Loucy (cell line): Measurements from ENCODE around the gene RIC3.

Source experiments
- H2AFZ ChIP-seq: fragments of 200-600 bp; sonication (generic); 2 replicates; pipeline ENCODE4 v1.6.0; 2016; ENCODE audit warnings: antibody characterized with exemption, mild to moderate bottlenecking, low read length, moderate library complexity
- H3F3A ChIP-seq: fragments of 200-600 bp; 2 replicates; pipeline ENCODE4 v1.6.0; 2016; ENCODE audit warnings: antibody characterized with exemption, low read depth, mild to moderate bottlenecking
- H3K27me3 ChIP-seq: fragments of 200-600 bp; sonication (generic); 2 replicates; pipeline ENCODE4 v1.6.1; 2014; ENCODE audit warnings: low read length, mild to moderate bottlenecking; ENCODE audit not compliant: insufficient read depth, poor library complexity, severe bottlenecking
- H3K36me3 ChIP-seq: fragments of 200-600 bp; sonication (generic); 2 replicates; pipeline ENCODE4 v1.6.1; 2016; ENCODE audit warnings: low read length; ENCODE audit not compliant: insufficient read depth
- H3K4me1 ChIP-seq: fragments of 200-600 bp; sonication (generic); 2 replicates; pipeline ENCODE4 v1.5.1; 2014; ENCODE audit warnings: low read length, mild to moderate bottlenecking; ENCODE audit not compliant: insufficient read depth, poor library complexity, severe bottlenecking
- H3K4me2 ChIP-seq: fragments of 200-600 bp; sonication (generic); 2 replicates; pipeline ENCODE4 v1.6.0; 2014; ENCODE audit warnings: antibody characterized with exemption, low read length, low read depth, mild to moderate bottlenecking; ENCODE audit not compliant: poor library complexity, severe bottlenecking
- H3K4me3 ChIP-seq: fragments of 200-600 bp; sonication (generic); 2 replicates; pipeline ENCODE4 v1.5.1; 2014; ENCODE audit warnings: low read length, mild to moderate bottlenecking, mixed read lengths; ENCODE audit not compliant: poor library complexity, severe bottlenecking
- H3K79me2 ChIP-seq: fragments of 200-600 bp; sonication (generic); 2 replicates; pipeline ENCODE4 v1.6.1; 2014; ENCODE audit warnings: low read length; ENCODE audit not compliant: insufficient read depth
- H3K9ac ChIP-seq: fragments of 200-600 bp; sonication (generic); 2 replicates; pipeline ENCODE4 v1.6.0; 2014; ENCODE audit warnings: mild to moderate bottlenecking, low read depth, low read length, moderate library complexity; ENCODE audit not compliant: poor library complexity, severe bottlenecking
- H3K9me2 ChIP-seq: fragments of 200-600 bp; sonication (generic); replicated peaks from 2 replicates; pipeline ENCODE4 v1.6.1; 2016; ENCODE audit warnings: low read depth, low read length, mixed read lengths
- H3K9me3 ChIP-seq: fragments of 200-600 bp; sonication (generic); 2 replicates; pipeline ENCODE4 v1.6.1; 2014; ENCODE audit warnings: mild to moderate bottlenecking, antibody characterized with exemption, low read length, low read depth; ENCODE audit not compliant: insufficient read depth
- H4K20me1 ChIP-seq: fragments of 200-600 bp; sonication (generic); 2 replicates; pipeline ENCODE4 v1.6.0; 2014; ENCODE audit warnings: antibody characterized with exemption, low read length, mild to moderate bottlenecking; ENCODE audit not compliant: insufficient read depth, poor library complexity, severe bottlenecking
- EZH2phosphoT487 ChIP-seq: fragments of 200-600 bp; IDR thresholded peaks from 2 replicates; pipeline ENCODE4 v1.6.1; 2018; ENCODE audit warnings: antibody characterized with exemption, mild to moderate bottlenecking, moderate library complexity, borderline replicate concordance
- TF ChIP-seq, protein P1 (sequence below): fragments of 200-600 bp; sonication (generic); conservative IDR thresholded peaks from 2 replicates; pipeline ENCODE4 v1.5.1; 2014; ENCODE audit warnings: mild to moderate bottlenecking, antibody characterized with exemption, low read length

RIC3 gene

DNA sequence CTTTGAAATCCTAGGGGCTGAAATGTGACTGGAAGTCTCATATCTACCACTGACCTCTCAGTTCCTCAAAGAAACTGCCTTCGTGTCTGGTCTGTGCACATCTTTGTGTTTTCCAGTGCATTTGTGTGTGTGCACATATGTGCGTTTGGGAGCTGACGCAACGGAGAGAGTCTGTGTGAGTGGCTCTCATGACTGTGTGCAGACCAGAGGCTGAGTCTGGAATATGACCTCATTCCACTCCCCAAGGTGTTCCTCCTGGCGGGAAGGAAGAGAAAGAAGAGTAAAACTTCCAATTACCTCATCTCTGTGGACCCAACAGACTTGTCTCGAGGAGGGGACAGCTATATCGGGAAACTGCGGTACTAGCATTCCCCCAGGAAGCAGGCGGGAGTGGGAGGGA lies 71.4 kb downstream of the RIC3 start:
- Histone ChIP-seq H4K20me1 (no peaks in the 10 kb centered on the region), H3K9ac (no peak overlapping the region), H3K4me1 (no peaks in the 10 kb centered on the region), H3F3A (no peaks in the 10 kb centered on the region), H2AFZ (no peak overlapping the region), H3K4me3 (no peak overlapping the region), H3K79me2 (no peaks in the 10 kb centered on the region), H3K9me2 (no peaks in the 10 kb centered on the region), H3K9me3 (no peaks in the 10 kb centered on the region), H3K27me3 (no peaks in the 10 kb centered on the region), H3K4me2 (no peak overlapping the region), H3K36me3 (no peaks in the 10 kb centered on the region)
- TF ChIP-seq, protein P1, sequence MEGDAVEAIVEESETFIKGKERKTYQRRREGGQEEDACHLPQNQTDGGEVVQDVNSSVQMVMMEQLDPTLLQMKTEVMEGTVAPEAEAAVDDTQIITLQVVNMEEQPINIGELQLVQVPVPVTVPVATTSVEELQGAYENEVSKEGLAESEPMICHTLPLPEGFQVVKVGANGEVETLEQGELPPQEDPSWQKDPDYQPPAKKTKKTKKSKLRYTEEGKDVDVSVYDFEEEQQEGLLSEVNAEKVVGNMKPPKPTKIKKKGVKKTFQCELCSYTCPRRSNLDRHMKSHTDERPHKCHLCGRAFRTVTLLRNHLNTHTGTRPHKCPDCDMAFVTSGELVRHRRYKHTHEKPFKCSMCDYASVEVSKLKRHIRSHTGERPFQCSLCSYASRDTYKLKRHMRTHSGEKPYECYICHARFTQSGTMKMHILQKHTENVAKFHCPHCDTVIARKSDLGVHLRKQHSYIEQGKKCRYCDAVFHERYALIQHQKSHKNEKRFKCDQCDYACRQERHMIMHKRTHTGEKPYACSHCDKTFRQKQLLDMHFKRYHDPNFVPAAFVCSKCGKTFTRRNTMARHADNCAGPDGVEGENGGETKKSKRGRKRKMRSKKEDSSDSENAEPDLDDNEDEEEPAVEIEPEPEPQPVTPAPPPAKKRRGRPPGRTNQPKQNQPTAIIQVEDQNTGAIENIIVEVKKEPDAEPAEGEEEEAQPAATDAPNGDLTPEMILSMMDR, result no peak
- no peak for TF ChIP-seq EZH2phosphoT487

DNA sequence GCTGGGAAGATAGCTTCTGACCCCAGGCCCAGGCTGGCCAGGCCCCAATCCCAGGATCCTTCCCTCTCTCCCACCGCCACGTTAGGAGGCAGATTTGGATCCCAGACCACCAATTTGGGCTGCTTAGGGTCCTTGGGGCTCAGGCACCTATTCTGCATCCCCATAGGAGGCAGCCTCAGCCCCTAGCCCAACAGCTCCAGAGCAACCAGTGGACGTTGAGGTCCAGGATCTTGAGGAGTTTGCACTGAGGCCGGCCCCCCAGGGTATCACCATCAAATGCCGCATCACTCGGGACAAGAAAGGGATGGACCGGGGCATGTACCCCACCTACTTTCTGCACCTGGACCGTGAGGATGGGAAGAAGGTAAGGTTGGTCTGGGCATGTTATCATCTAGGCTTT lies 71.8 kb downstream of the RIC3 start:
- Histone ChIP-seq H3K79me2 (no peaks in the 10 kb centered on the region), H3K4me3 (no peak overlapping the region), H3K27me3 (no peaks in the 10 kb centered on the region), H3K9me2 (no peaks in the 10 kb centered on the region), H2AFZ (no peak overlapping the region), H3K4me2 (no peak overlapping the region), H3K4me1 (no peaks in the 10 kb centered on the region), H3K9me3 (no peaks in the 10 kb centered on the region), H3F3A (no peaks in the 10 kb centered on the region), H3K36me3 (no peaks in the 10 kb centered on the region), H3K9ac (no peak overlapping the region), H4K20me1 (no peaks in the 10 kb centered on the region)
- TF ChIP-seq, protein P1, result no peak
- no peak for TF ChIP-seq EZH2phosphoT487

DNA sequence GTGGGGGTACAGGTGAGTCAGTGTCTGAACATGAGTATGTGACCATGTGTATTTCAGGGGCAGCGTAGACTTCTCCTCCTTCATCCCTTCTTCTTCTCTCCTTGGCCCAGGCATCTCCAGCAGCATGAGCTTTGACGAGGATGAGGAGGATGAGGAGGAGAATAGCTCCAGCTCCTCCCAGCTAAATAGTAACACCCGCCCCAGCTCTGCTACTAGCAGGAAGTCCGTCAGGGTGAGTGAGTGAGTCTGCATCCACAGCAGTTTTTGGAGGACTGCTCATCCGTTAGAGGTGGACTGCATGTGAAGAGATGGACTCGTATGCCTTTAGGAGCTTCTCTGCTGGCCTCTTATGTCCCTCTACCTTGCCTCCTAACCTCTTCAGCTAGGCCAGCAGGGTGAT lies 72.2 kb downstream of the RIC3 start:
- no peaks in the 10 kb centered on the region for H3K36me3 ChIP-seq
- TF ChIP-seq, protein P1, result no peak
- no peak for TF ChIP-seq EZH2phosphoT487

More for the DNA sequence above, 72.2 kb downstream of the RIC3 start:
- Histone ChIP-seq H3K9ac (no peak overlapping the region), H3K9me3 (no peaks in the 10 kb centered on the region), H3K4me2 (no peak overlapping the region), H3K4me3 (no peak overlapping the region), H4K20me1 (no peaks in the 10 kb centered on the region), H3K4me1 (no peaks in the 10 kb centered on the region), H3F3A (no peaks in the 10 kb centered on the region), H2AFZ (no peak overlapping the region), H3K79me2 (no peaks in the 10 kb centered on the region), H3K9me2 (no peaks in the 10 kb centered on the region), H3K27me3 (no peaks in the 10 kb centered on the region)
